B cell (primary cell): ENCODE measurements around the gene GRID1. TPM values are rescaled to one million over a fixed set of nuclear protein-coding genes. Genes with fewer than 3 reads are reported as not detected.

Experiments
- ATAC-seq: fragments of 200-7000 bp; cut with Tn5 transposase; one replicate; pipeline ENCODE4 v1.10.0; 2021; ENCODE audit warnings: low read depth, mild to moderate bottlenecking, moderate number of reproducible peaks, moderate library complexity
- CTCF ChIA-PET: fragments of 350-600 bp; sonication (Branson Sonifier 250); formaldehyde crosslinking; loops from one replicate; lab custom pipeline; 2021; ENCODE audit warnings: antibody characterized with exemption, inconsistent platforms; lab: Charles Lee
- POLR2A ChIA-PET: fragments of 350-600 bp; sonication (Branson Sonifier 250); formaldehyde crosslinking; loops from one replicate; lab custom pipeline; 2021; ENCODE audit warnings: antibody characterized with exemption; lab: Charles Lee
- DNase-seq: peaks from one replicate; pipeline ENCODE4 v3.0.0; 2013
- H2AFZ ChIP-seq: 2 replicates; pipeline ENCODE4 v1.6.1; 2012; ENCODE audit warnings: mild to moderate bottlenecking, low read depth, low read length; ENCODE audit not compliant: insufficient read depth, poor library complexity, severe bottlenecking
- H3K27ac ChIP-seq, 2 donors: 1 replicate in 1 of 2; 2 replicates in 1 of 2; pipeline ENCODE4 v1.5.1; 2012 to 2013; ENCODE audit warnings: low read length in 2 of 2, mild to moderate bottlenecking in 2 of 2, moderate library complexity in 1 of 2
- H3K27me3 ChIP-seq, 4 experiments: fragments of 200-600 bp in 1 of 4; sonication (generic) in 1 of 4; replicated peaks in 1 of 4; 1 replicate in 2 of 4; 2 replicates in 2 of 4; pipeline versions ENCODE4 v1.6.1 to v1.7.0; 2013 to 2016; ENCODE audit warnings: low read length in 3 of 4, mild to moderate bottlenecking in 2 of 4, mixed read lengths in 1 of 4, moderate library complexity in 1 of 4; ENCODE audit not compliant: insufficient read depth in 4 of 4, control insufficient read depth in 3 of 4; ENCODE audit errors: control extremely low read depth in 1 of 4
- H3K36me3 ChIP-seq, 2 experiments: replicated peaks in 1 of 2; 1 replicate in 1 of 2; 2 replicates in 1 of 2; pipeline versions ENCODE4 v1.6.1 to v1.7.1; 2013; ENCODE audit warnings: low read length in 1 of 2; ENCODE audit not compliant: insufficient read depth in 2 of 2, control insufficient read depth in 1 of 2; ENCODE audit errors: control extremely low read depth in 1 of 2, extremely low read depth in 1 of 2
- H3K4me1 ChIP-seq, 2 donors: fragments of 200-600 bp in 1 of 2; sonication (generic) in 1 of 2; 1 replicate in 1 of 2; 2 replicates in 1 of 2; pipeline versions ENCODE4 v1.5.1 to v1.6.1; 2013 to 2017; ENCODE audit warnings: low read length in 2 of 2; ENCODE audit not compliant: control insufficient read depth in 2 of 2, insufficient read depth in 2 of 2
- H3K4me2 ChIP-seq: replicated peaks from 2 replicates; pipeline ENCODE3; 2012; ENCODE audit warnings: mild to moderate bottlenecking, low read depth, low read length; ENCODE audit not compliant: poor library complexity, severe bottlenecking
- H3K4me3 ChIP-seq, 5 experiments: fragments of 200-600 bp in 1 of 5; sonication (generic) in 1 of 5; 1 replicate in 3 of 5; 2 replicates in 2 of 5; pipeline versions ENCODE4 v1.5.1 to v1.7.0; 2011 to 2016; ENCODE audit warnings: low read length in 4 of 5, mild to moderate bottlenecking in 4 of 5, low read depth in 2 of 5, control low read depth in 1 of 5, moderate library complexity in 1 of 5; ENCODE audit not compliant: insufficient read depth in 1 of 5; ENCODE audit errors: control extremely low read depth in 1 of 5, extremely low read depth in 1 of 5
- H3K79me2 ChIP-seq: fragments of 200-600 bp; sonication (generic); one replicate; pipeline ENCODE4 v1.6.0; 2016; ENCODE audit warnings: low read length; ENCODE audit not compliant: control insufficient read depth, insufficient read depth
- H3K9ac ChIP-seq: fragments of 200-600 bp; sonication (generic); 2 replicates; pipeline ENCODE4 v1.6.1; 2017; ENCODE audit warnings: mild to moderate bottlenecking, low read length, moderate library complexity
- H3K9me3 ChIP-seq, 3 donors: one replicate each; pipeline versions ENCODE4 v1.6.1 to v1.7.1; 2013; ENCODE audit warnings: low read length in 2 of 3; ENCODE audit not compliant: control insufficient read depth in 2 of 3, insufficient read depth in 1 of 3; ENCODE audit errors: control extremely low read depth in 1 of 3
- H4K20me1 ChIP-seq: 2 replicates; pipeline ENCODE4 v1.6.0; 2012; ENCODE audit warnings: mild to moderate bottlenecking, low read length; ENCODE audit not compliant: insufficient read depth, control insufficient read depth, poor library complexity, severe bottlenecking
- H3K27ac Mint-ChIP-seq: one replicate; pipeline ENCODE4 v1.8.0; 2021; ENCODE audit warnings: mixed read lengths
- H3K27me3 Mint-ChIP-seq: one replicate; pipeline ENCODE4 v1.8.0; 2021; ENCODE audit warnings: mixed read lengths
- H3K4me1 Mint-ChIP-seq: one replicate; pipeline ENCODE4 v1.8.0; 2021; ENCODE audit warnings: mixed read lengths
- H3K4me3 Mint-ChIP-seq: one replicate; pipeline ENCODE4 v1.8.0; 2021; ENCODE audit warnings: mixed read lengths
- H3K9me3 Mint-ChIP-seq: one replicate; pipeline ENCODE4 v1.8.0; 2022; ENCODE audit warnings: mixed read lengths; ENCODE audit not compliant: insufficient read depth
- CTCF ChIP-seq: fragments of 200-600 bp; IDR thresholded peaks from one replicate; pipeline ENCODE4 v1.8.0; 2022; ENCODE audit warnings: antibody characterized with exemption, mild to moderate bottlenecking
- EZH2 ChIP-seq: IDR thresholded peaks from 2 replicates; pipeline ENCODE4 v1.6.1; 2012; ENCODE audit warnings: borderline replicate concordance, low read depth, mild to moderate bottlenecking, moderate library complexity, low read length; ENCODE audit not compliant: insufficient read depth, poor library complexity, severe bottlenecking
- WGBS: methylation state at CpG from one replicate; pipeline ENCODE4 v1.1.5; 2013; ENCODE audit warnings: missing lambda C conversion rate; ENCODE audit not compliant: insufficient coverage; 5-methylcytosine and 5-hydroxymethylcytosine counted together
- intact Hi-C: fragments of 100-400 bp; cut with micrococcal nuclease; formaldehyde crosslinking; loops from one replicate; pipeline ENCODE4 v1.10.0; 2022
- polyA plus RNA-seq: library from polyadenylated mRNA; depleted of rRNA; stranded (reverse); fragments of >200 nt; gene quantifications from 2 replicates; pipeline ENCODE4 v1.2.3, GENCODE V29; 2012
- total RNA-seq, 2 donors: library from RNA; stranded (reverse); fragments of 120-200 nt in 1 of 2; gene quantifications; 1 replicate in 1 of 2; 2 replicates in 1 of 2; pipeline versions ENCODE4 v1.2.3 to v1.2.4, GENCODE V29; 2013 to 2022

Gene GRID1
- total and polyA plus RNA-seq, 2 donors (not counting 1 experiment from before 2014, with no cell fraction given) = not detected

GRCh38 chr10:86303626-86304025 is 63.0 kb downstream of the GRID1 start:
- H3K27me3 Mint-ChIP-seq = peaks cover 24% of the 10 kb centered on the region
- TF ChIP-seq EZH2 (no peak), CTCF (no peak)
- no peaks in the 10 kb centered on the region for H3K4me1 Mint-ChIP-seq

GRCh38 chr10:86301971-86302370 is 64.6 kb downstream of the GRID1 start:
- H3K4me1 Mint-ChIP-seq = no peaks in the 10 kb centered on the region
- H3K36me3 ChIP-seq = no peaks in the 10 kb centered on the region
- no peaks in the 10 kb centered on the region for H4K20me1 ChIP-seq
- no peaks in the 10 kb centered on the region for H3K79me2 ChIP-seq
- peaks cover 19% of the 10 kb centered on the region for H3K27me3 Mint-ChIP-seq
- no peak overlapping the region for H3K9ac ChIP-seq
- ATAC-seq (no peak), DNase-seq (no peak)
- ChIA-PET POLR2A (no interaction called here), CTCF (no interaction called here)
- no peak overlapping the region for H3K4me3 ChIP-seq
- peaks cover 0 to 5% (median 0%) of the 10 kb centered on the region in 3 donors for H3K9me3 ChIP-seq
- WGBS = 95% methylated on average over 2 of the region's 3 CpGs
- H3K4me3 Mint-ChIP-seq = no peak overlapping the region
- H3K27ac ChIP-seq = no peak overlapping the region
- H3K27me3 ChIP-seq = peaks cover 0 to 3% (median 0%) of the 10 kb centered on the region in 4 experiments
- no peak overlapping the region for H3K4me2 ChIP-seq
- intact Hi-C loops = no loop called here
- H3K9me3 Mint-ChIP-seq = no peaks in the 10 kb centered on the region
- H2AFZ ChIP-seq = no peak overlapping the region
- no peak overlapping the region for H3K27ac Mint-ChIP-seq
- H3K4me1 ChIP-seq = no peaks in the 10 kb centered on the region
- TF ChIP-seq EZH2 (no peak), CTCF (no peak)

More at GRCh38 chr10:86303626-86304025, 63.0 kb downstream of the GRID1 start:
- ATAC-seq (no peak), DNase-seq (no peak)
- H4K20me1 ChIP-seq = no peaks in the 10 kb centered on the region
- H3K79me2 ChIP-seq = no peaks in the 10 kb centered on the region
- no peak overlapping the region for H3K27ac ChIP-seq
- H3K4me3 ChIP-seq = no peak overlapping the region
- H3K36me3 ChIP-seq = no peaks in the 10 kb centered on the region
- Mint-ChIP-seq H3K27ac (no peak overlapping the region), H3K9me3 (no peaks in the 10 kb centered on the region), H3K4me3 (no peak overlapping the region)
- H2AFZ ChIP-seq = no peak overlapping the region
- WGBS = 56% methylated on average over 4 of the region's 6 CpGs
- intact Hi-C loops = no loop called here
- H3K4me1 ChIP-seq = no peaks in the 10 kb centered on the region
- no peaks in the 10 kb centered on the region for H3K27me3 ChIP-seq
- POLR2A ChIA-PET = no interaction called here
- no peak overlapping the region for H3K9ac ChIP-seq
- H3K9me3 ChIP-seq = peaks cover 0 to 5% (median 0%) of the 10 kb centered on the region in 3 donors
- CTCF ChIA-PET = no interaction called here
- no peak overlapping the region for H3K4me2 ChIP-seq
